ENCODE results near the gene RUNX3. TPM values are rescaled to one million over a fixed set of nuclear protein-coding genes. Genes with fewer than 3 reads are reported as not detected.

RUNX3 gene
- total and polyA plus RNA-seq, 2 of the 8 experiments (the other 6 are each of a cell fraction or from before 2014, with no cell fraction given), result 0.62 to 0.82 TPM

DNA sequence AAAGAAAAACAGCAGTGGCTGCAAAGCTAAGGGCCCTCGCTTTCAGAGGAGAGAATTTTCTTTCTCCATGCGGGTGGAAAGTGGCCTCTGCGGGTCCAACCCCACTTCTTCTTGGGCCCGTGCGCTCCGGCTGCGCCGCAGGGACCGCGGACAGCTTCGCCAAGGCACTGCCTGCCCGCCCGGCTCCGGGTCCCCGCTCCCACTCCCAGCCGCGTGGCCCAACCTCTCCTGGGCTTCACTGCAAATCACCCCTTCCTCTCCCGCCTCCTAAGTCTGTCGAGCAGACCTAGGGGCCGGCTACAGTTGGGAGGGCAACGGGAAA, 1.0 kb upstream of the RUNX3 start:
- Histone ChIP-seq H3K9me3 (ENCODE audit: insufficient read depth in 2 of 2, low read depth in 1 of 2, low read length in 1 of 2) (no peaks in the 10 kb centered on the region), H4K8ac (ENCODE audit: extremely low read depth, insufficient read depth, low read length) (no peak overlapping the region), H3K36me3 (ENCODE audit: control insufficient read depth in 2 of 4, insufficient read depth in 4 of 4, low read length in 3 of 4) (no peaks in the 10 kb centered on the region), H4K5ac (ENCODE audit: insufficient read length, low read depth, low read length) (no peak overlapping the region), H3K79me2 (ENCODE audit: control insufficient read depth in 1 of 2, insufficient read depth in 2 of 2, low read length in 2 of 2) (no peaks in the 10 kb centered on the region), H3K18ac (ENCODE audit: extremely low read depth, low read length) (peak overlapping the region; percentile 32; the same call in 1 of the 2 replicates), H3K56ac (replicated peaks; ENCODE audit: insufficient read length, low read depth, low read length) (no peak overlapping the region), H4K91ac (replicated peaks; ENCODE audit: insufficient read length, low read length) (no peak overlapping the region), H2AK5ac (ENCODE audit: low read depth, low read length) (no peak overlapping the region), H3K4me1 (replicated peaks in 1 of 4; ENCODE audit: control insufficient read depth in 3 of 4, insufficient read depth in 4 of 4, low read length in 3 of 4) (peaks cover 6 to 66% (median 45%) of the 10 kb centered on the region in 4 experiments), H3K27me3 (replicated peaks in 1 of 4; ENCODE audit: control insufficient read depth in 3 of 4, extremely low read depth in 1 of 4, insufficient read depth in 3 of 4, low read length in 3 of 4) (peaks cover 67 to 97% (median 90%) of the 10 kb centered on the region in 4 experiments), H2BK15ac (ENCODE audit: low read length) (0 out of 2 replicates have a peak overlapping the region, but pooled peaks have one; percentile 72), H2BK20ac (ENCODE audit: low read length) (no peak overlapping the region), H2BK120ac (replicated peaks; ENCODE audit: low read depth, low read length) (no peak overlapping the region), H3K27ac (ENCODE audit: low read depth, low read length) (no peak overlapping the region), H2BK5ac (ENCODE audit: low read depth, low read length) (peak overlapping the region; percentile 21; the same call in 1 of the 2 replicates), H3K4ac (replicated peaks; ENCODE audit: insufficient read length, low read depth, low read length) (no peak overlapping the region), H3K4me2 (ENCODE audit: insufficient read depth in 1 of 2, low read depth in 2 of 2, low read length in 2 of 2) (peak overlapping the region; percentile 89 to 90), H3K79me1 (ENCODE audit: low read depth, low read length) (no peaks in the 10 kb centered on the region), H3K23me2 (ENCODE audit: low read depth, low read length) (peaks cover 24% of the 10 kb centered on the region; the same call in 1 of the 2 replicates), H2AFZ (ENCODE audit: low read length) (0 out of 2 replicates have a peak overlapping the region, but pooled peaks have one; percentile 90), H3K23ac (ENCODE audit: insufficient read length) (no peak overlapping the region), H4K20me1 (replicated peaks in 1 of 2; ENCODE audit: control insufficient read depth in 1 of 2, insufficient read depth in 2 of 2, low read length in 2 of 2) (peaks cover 0 to 8% of the 10 kb centered on the region in 2 experiments), H3K4me3 (ENCODE audit: extremely low read depth in 1 of 4, insufficient read depth in 2 of 4, low read depth in 3 of 4, low read length in 4 of 4) (peak overlapping the region in 3 of 4 experiments; percentile 19 to 61 (median 23); a peak in 4 of 8 replicates), H3K9ac (replicated peaks in 1 of 4; ENCODE audit: extremely low read depth in 1 of 4, low read depth in 3 of 4, low read length in 3 of 4) (no peak overlapping the region), H2BK12ac (ENCODE audit: low read depth, low read length) (peak overlapping the region; percentile 94), H3K14ac (ENCODE audit: insufficient read length) (no peak overlapping the region)
- FAIRE-seq (no peak), DNase-seq (ENCODE audit: low read depth in 1 of 2, low spot score in 2 of 2) (peak in 1 of 2 experiments; percentile 66)
- 5% methylated on average over 18 of the region's 21 CpGs; no CpG with 5 or more reads in 1 of the 2 experiments for WGBS, 2 experiments (ENCODE audit: extremely low coverage in 1 of 2, insufficient coverage in 1 of 2, insufficient read length in 1 of 2, insufficient replicate concordance in 2 of 2, low coverage in 1 of 2, low lambda C conversion rate in 2 of 2, missing lambda C conversion rate in 1 of 2)
- ChIA-PET POLR2A (ENCODE audit: partially characterized antibody) (interaction anchor here (1.3 to 2.0 kb wide), 2 partner anchors 9 to 83 kb away, joined by 3 to 6 read pairs; no protein-coding TSS in a partner anchor), CTCF (ENCODE audit: partially characterized antibody) (interaction anchor here (1.0 to 3.4 kb wide), 5 partner anchors 9 to 170 kb away, joined by 3 to 23 read pairs (median 4); no protein-coding TSS in a partner anchor)
- TF ChIP-seq SUZ12 (IDR thresholded peaks at IDR 0.05; ENCODE audit: low read length) (peak; percentile 99), EZH2 (IDR thresholded peaks at IDR 0.05; ENCODE audit: low read depth, low read length, severe bottlenecking) (peak; percentile 99), GABPA (IDR thresholded peaks at IDR 0.05; ENCODE audit: borderline replicate concordance, insufficient read depth, low read length) (no peak)

Data from H1 (cell line).